ENCODE measurements around the gene PRPF6.
"Not testable (repeated sequence)": the region's sequence is repeated elsewhere in the genome, so short reads cannot be mapped to it uniquely, and the experiment has no call there.

The PRPF6 gene

DNA sequence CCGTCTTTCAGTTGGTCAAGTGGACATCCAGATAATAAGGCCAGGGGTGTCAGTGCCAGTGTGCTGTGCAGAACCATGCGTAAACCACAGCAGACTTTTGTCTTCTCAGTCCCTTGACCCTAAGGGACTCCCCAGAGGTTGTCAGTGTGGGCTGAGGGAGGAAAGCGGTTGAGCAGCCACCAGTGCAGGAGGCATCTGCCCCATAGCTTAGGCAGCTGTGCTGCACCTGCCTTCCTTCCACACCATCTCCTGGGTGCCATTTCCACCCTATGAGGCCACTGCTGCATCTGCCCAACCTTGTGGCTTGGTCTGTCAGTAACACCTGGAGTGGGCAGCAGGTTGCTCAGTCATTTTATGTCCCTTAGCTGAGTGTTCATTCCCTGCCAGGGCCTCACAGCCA lies 26.0 kb downstream of the PRPF6 start:
- Histone ChIP-seq H3K27me3 (ENCODE audit: insufficient read depth, low read length) (no peaks in the 10 kb centered on the region), H3K4me1 (ENCODE audit: control insufficient read depth, insufficient read depth, low read length, unreplicated experiment) (no peaks in the 10 kb centered on the region), H3K79me2 (ENCODE audit: control insufficient read depth, insufficient read depth, low read length, unreplicated experiment) (peaks cover 3% of the 10 kb centered on the region), H3K4me3 (ENCODE audit: low read depth, low read length) (no peak overlapping the region), H3K36me3 (ENCODE audit: insufficient read depth, low read length) (peaks cover 45% of the 10 kb centered on the region), H3K27ac (ENCODE audit: low read depth, low read length) (no peak overlapping the region), H2AFZ (ENCODE audit: low read length, unreplicated experiment) (no peak overlapping the region)

DNA sequence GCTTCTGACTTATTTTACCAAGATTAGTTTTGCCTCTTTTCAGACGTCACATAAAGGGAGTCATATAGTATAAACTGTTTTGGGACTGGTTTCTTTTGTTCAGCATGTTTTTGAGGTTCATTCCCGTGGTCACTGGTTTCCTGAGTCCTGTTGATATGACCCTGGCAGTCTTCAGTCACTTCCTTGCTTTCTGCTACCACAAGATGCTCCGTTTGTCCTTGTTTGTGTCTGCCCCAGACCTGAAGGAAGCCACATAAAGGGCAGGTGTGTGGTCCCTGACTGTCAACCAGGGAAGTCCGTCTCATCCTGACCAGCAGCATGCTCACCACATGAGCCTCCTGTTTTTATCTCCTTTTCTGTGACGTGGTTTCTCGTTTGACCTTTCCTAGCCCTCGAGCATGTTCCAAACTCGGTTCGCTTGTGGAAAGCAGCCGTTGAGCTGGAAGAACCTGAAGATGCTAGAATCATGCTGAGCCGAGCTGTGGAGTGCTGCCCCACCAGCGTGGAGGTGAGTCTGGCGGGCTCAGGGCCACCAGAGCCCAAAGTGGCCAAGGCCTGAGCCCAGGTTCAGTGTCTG lies 29.0 kb downstream of the PRPF6 start:
- peaks cover 3% of the 10 kb centered on the region for H3K79me2 ChIP-seq (ENCODE audit: control insufficient read depth, insufficient read depth, low read length, unreplicated experiment)
- no peaks in the 10 kb centered on the region for H3K4me1 ChIP-seq (ENCODE audit: control insufficient read depth, insufficient read depth, low read length, unreplicated experiment)
- peaks cover 45% of the 10 kb centered on the region for H3K36me3 ChIP-seq (ENCODE audit: insufficient read depth, low read length)

DNA sequence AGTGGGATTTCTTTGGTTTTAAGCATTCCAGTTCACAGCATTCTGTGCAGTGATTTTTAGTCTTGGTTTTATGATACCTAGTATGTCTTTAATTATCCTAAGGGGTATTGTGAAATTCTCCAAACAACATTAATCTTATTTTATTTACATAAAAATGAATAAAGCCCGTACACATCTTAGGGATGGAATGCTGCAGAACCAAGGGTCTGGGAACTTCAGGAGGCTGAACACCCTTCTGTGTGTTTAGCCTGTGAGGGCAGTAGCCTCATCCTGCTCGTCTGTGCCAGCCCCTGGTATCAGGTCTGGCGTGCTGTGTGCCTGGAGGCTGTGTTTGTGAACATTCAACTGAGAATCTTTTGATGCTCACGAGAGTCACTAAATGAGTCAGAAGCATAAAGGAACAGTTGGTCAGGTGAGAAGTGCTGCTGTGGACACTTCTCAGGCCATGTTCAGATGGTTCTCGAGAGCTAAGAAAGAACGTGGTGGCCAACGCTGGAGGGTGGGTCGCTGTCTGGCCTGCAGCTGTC lies 29.8 kb downstream of the PRPF6 start:
- Histone ChIP-seq H3K79me2 (ENCODE audit: control insufficient read depth, insufficient read depth, low read length, unreplicated experiment) (peaks cover 3% of the 10 kb centered on the region), H3K4me1 (ENCODE audit: control insufficient read depth, insufficient read depth, low read length, unreplicated experiment) (no peaks in the 10 kb centered on the region), H3K4me3 (ENCODE audit: low read depth, low read length) (no peak overlapping the region), H3K36me3 (ENCODE audit: insufficient read depth, low read length) (peaks cover 45% of the 10 kb centered on the region), H3K27me3 (ENCODE audit: insufficient read depth, low read length) (no peaks in the 10 kb centered on the region), H2AFZ (ENCODE audit: low read length, unreplicated experiment) (no peak overlapping the region), H3K27ac (ENCODE audit: low read depth, low read length) (no peak overlapping the region)

More for the DNA sequence above, 29.0 kb downstream of the PRPF6 start:
- no peak overlapping the region for H3K27ac ChIP-seq (ENCODE audit: low read depth, low read length)
- H2AFZ ChIP-seq (ENCODE audit: low read length, unreplicated experiment): no peak overlapping the region
- H3K27me3 ChIP-seq (ENCODE audit: insufficient read depth, low read length): no peaks in the 10 kb centered on the region
- H3K4me3 ChIP-seq (ENCODE audit: low read depth, low read length): no peak overlapping the region

DNA sequence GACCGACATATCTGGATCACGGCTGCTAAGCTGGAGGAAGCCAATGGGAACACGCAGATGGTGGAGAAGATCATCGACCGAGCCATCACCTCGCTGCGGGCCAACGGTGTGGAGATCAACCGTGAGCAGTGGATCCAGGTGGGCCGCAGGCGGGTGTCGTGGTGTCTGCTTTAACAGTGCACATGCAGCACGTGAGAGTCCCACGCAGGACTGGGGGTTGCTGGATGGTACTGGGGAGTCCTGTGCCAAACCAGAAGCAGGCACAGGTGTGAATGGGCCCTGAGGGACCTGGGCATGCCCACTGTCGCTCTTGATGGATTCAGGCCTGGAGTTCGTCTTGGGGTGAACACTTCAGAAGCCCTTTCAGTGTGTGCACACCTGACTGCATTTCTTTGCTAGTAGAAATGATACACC lies 30.4 kb downstream of the PRPF6 start:
- Histone ChIP-seq H3K36me3 (ENCODE audit: insufficient read depth, low read length) (peaks cover 45% of the 10 kb centered on the region), H3K27me3 (ENCODE audit: insufficient read depth, low read length) (no peaks in the 10 kb centered on the region), H3K27ac (ENCODE audit: low read depth, low read length) (no peak overlapping the region), H3K4me3 (ENCODE audit: low read depth, low read length) (no peak overlapping the region), H2AFZ (ENCODE audit: low read length, unreplicated experiment) (no peak overlapping the region), H3K4me1 (ENCODE audit: control insufficient read depth, insufficient read depth, low read length, unreplicated experiment) (no peaks in the 10 kb centered on the region), H3K79me2 (ENCODE audit: control insufficient read depth, insufficient read depth, low read length, unreplicated experiment) (peaks cover 3% of the 10 kb centered on the region)

DNA sequence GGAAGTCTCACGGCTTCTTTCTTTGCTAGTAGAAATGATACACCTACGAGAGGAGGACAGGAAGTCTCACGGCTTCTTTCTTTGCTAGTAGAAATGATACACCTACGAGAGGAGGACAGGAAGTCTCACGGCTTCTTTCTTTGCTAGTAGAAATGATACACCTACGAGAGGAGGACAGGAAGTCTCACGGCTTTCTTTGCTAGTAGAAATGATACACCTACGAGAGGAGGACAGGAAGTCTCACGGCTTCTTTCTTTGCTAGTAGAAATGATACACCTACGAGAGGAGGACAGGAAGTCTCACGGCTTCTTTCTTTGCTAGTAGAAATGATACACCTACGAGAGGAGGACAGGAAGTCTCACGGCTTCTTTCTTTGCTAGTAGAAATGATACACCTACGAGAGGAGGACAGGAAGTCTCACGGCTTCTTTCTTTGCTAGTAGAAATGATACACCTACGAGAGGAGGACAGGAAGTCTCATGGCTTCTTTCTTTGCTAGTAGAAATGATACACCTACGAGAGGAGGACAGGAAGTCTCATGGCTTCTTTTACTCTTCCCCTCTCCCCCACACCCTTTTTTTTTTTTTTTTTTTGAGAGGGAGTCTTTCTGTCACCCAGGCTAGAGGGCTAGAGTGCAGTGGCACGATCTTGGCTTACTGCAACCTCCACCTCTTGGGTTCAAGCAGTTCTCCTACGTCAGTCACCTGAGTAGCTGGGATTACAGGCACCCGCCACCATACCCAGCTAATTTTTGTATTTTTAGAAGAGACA lies 31.6 kb downstream of the PRPF6 start:
- H3K4me3 ChIP-seq (ENCODE audit: low read depth, low read length): not testable (repeated sequence)
- peaks cover 41% of the 10 kb centered on the region for H3K36me3 ChIP-seq (ENCODE audit: insufficient read depth, low read length)

DNA sequence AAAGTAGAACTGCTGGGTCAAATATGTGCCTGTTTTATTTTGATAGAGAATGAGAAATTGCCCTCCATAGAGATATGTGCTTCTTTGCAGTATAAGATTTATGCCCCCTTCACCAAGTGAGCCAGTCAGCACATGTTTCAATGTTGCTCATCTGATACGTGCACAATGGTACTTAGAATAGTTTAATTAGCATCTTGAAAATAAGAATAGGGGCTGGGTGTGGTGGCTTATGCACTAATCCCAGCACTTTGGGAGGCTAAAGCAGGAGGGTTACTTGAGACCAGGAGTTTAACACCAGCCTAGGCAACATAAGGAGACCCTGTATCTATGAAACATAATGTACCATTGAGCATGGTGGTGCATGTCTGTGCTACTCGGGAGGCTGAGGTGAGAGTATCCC lies 34.7 kb downstream of the PRPF6 start:
- Histone ChIP-seq H3K4me1 (ENCODE audit: control insufficient read depth, insufficient read depth, low read length, unreplicated experiment) (no peaks in the 10 kb centered on the region), H3K79me2 (ENCODE audit: control insufficient read depth, insufficient read depth, low read length, unreplicated experiment) (no peaks in the 10 kb centered on the region), H3K4me3 (ENCODE audit: low read depth, low read length) (no peak overlapping the region), H3K27me3 (ENCODE audit: insufficient read depth, low read length) (no peaks in the 10 kb centered on the region), H3K36me3 (ENCODE audit: insufficient read depth, low read length) (peaks cover 14% of the 10 kb centered on the region), H3K27ac (ENCODE audit: low read depth, low read length) (no peak overlapping the region), H2AFZ (ENCODE audit: low read length, unreplicated experiment) (no peak overlapping the region)

More for the DNA sequence above, 31.6 kb downstream of the PRPF6 start:
- H3K79me2 ChIP-seq (ENCODE audit: control insufficient read depth, insufficient read depth, low read length, unreplicated experiment); H3K4me1 ChIP-seq (ENCODE audit: control insufficient read depth, insufficient read depth, low read length, unreplicated experiment); H2AFZ ChIP-seq (ENCODE audit: low read length, unreplicated experiment); H3K27me3 ChIP-seq (ENCODE audit: insufficient read depth, low read length); H3K27ac ChIP-seq (ENCODE audit: low read depth, low read length): not testable (repeated sequence)

DNA sequence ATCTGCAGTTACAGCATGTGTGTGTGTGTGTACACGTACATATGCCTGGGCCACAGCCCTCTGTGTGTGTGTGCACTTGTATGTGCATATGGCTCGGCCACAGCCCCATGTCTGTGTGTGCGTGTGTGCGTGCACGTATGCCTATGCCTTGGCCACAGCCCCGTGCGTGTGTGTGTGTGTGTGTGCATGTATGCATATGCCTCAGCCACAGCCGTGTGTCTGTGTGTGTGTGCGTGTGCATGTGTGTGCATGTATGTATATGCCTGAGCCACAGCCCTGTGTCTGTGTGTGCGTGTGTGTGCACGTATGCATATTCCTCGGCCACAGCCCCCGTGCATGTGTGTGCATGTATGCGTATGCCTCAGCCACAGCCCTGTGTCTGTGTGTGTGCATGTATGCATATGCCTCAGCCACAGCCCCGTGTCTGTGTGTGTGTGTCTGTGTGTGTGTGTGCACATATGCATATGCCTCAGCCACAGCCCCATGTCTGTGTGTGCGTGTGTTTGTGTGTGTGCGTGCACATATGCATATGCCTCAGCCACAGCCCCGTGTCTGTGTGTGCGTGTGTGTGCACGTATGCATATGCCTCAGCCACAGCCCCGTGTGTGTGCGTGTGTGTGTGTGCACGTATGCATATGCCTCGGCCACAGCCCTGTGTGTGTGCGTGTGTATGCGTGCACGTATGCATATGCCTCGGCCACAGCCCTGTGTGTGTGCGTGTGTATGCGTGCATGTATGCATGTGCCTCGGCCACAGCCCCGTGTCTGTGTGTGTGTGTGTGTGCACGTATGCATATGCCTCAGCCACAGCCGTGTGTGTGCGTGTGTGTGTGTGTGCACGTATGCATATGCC lies 40.4 kb downstream of the PRPF6 start:
- Histone ChIP-seq H3K27ac (ENCODE audit: low read depth, low read length) (no peak overlapping the region), H3K27me3 (ENCODE audit: insufficient read depth, low read length) (no peaks in the 10 kb centered on the region), H3K4me3 (ENCODE audit: low read depth, low read length) (no peak overlapping the region), H3K4me1 (ENCODE audit: control insufficient read depth, insufficient read depth, low read length, unreplicated experiment) (no peaks in the 10 kb centered on the region), H2AFZ (ENCODE audit: low read length, unreplicated experiment) (no peak overlapping the region), H3K36me3 (ENCODE audit: insufficient read depth, low read length) (peaks cover 14% of the 10 kb centered on the region; the same call in 1 of the 2 replicates), H3K79me2 (ENCODE audit: control insufficient read depth, insufficient read depth, low read length, unreplicated experiment) (no peaks in the 10 kb centered on the region)

DNA sequence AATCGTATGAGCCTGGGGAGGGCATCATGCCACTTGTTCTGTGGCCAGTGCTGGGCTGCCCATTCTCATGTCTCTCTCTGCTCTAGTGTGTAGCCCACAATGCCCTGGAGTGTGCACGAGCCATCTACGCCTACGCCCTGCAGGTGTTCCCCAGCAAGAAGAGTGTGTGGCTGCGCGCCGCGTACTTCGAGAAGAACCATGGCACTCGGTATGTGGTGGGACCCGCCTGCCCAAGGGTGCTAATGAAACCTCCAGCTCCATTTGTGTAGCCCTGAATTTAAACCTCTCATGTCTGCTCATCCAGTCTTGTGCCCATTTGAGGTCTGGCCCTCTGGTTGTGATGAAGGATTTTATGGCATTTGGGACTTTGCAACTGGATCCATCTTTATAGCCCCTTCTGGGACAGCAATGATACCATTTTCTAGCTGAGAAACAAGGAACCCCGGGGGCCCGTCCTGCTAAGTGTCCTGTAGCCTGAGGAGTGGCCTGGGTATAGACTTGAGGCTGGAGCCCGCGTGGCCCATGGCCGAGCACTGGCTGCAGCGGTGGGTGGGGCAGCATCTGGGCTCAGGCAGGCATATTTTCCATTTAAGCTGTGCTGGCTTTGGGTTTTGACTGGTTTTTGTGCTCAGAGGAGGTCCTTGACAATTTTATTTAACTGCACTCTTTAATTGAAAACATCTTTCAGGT lies 41.9 kb downstream of the PRPF6 start:
- Histone ChIP-seq H3K36me3 (ENCODE audit: insufficient read depth, low read length) (peaks cover 18% of the 10 kb centered on the region; the same call in 1 of the 2 replicates), H3K27ac (ENCODE audit: low read depth, low read length) (no peak overlapping the region)

DNA sequence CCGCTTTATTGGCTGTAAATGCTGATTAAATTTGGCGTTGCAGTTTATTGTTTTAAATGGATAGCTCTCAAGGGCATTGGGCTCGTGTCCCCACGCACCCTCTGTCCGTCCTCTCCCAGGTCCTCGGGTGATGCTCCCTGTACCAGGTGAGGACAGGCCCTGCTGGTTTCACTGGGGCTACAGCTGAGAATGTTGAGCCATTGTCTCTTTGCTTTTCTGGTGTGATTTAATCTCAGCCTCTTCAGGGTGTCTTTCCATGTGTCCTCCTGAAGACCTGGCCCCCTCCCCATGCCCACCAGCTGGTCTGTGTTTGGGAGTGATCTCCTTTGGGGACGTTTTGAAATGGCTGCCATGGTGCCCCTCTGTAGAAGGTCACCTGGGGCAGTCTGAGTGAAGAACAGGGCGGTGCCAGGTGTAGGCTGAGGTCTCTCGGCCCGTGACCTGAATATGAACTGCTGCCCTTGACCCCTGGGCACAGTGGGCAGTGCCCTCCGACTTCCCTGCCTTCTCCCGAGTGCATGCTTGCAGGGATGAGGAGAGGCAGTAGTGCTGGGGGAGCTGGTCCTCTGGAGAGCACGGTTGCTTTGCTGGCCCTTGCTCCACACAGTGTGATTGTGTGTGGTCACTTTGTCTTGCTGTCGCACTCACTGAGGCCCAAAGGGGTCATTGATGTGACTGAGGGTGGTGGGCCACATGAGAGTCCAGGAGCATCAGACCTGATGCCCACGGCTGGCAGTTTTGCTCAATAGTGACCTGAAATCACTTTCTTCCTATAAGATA lies 42.6 kb downstream of the PRPF6 start:
- peaks cover 23% of the 10 kb centered on the region; the same call in 1 of the 2 replicates for H3K36me3 ChIP-seq (ENCODE audit: insufficient read depth, low read length)

More for the DNA sequence above, 41.9 kb downstream of the PRPF6 start:
- no peaks in the 10 kb centered on the region for H3K27me3 ChIP-seq (ENCODE audit: insufficient read depth, low read length)
- H3K79me2 ChIP-seq (ENCODE audit: control insufficient read depth, insufficient read depth, low read length, unreplicated experiment): no peaks in the 10 kb centered on the region
- H3K4me1 ChIP-seq (ENCODE audit: control insufficient read depth, insufficient read depth, low read length, unreplicated experiment): no peaks in the 10 kb centered on the region
- no peak overlapping the region for H3K4me3 ChIP-seq (ENCODE audit: low read depth, low read length)
- no peak overlapping the region for H2AFZ ChIP-seq (ENCODE audit: low read length, unreplicated experiment)

More for the DNA sequence above, 42.6 kb downstream of the PRPF6 start:
- no peak overlapping the region for H2AFZ ChIP-seq (ENCODE audit: low read length, unreplicated experiment)
- no peaks in the 10 kb centered on the region for H3K27me3 ChIP-seq (ENCODE audit: insufficient read depth, low read length)
- H3K4me3 ChIP-seq (ENCODE audit: low read depth, low read length): no peak overlapping the region
- H3K27ac ChIP-seq (ENCODE audit: low read depth, low read length): no peak overlapping the region
- H3K79me2 ChIP-seq (ENCODE audit: control insufficient read depth, insufficient read depth, low read length, unreplicated experiment): no peaks in the 10 kb centered on the region
- H3K4me1 ChIP-seq (ENCODE audit: control insufficient read depth, insufficient read depth, low read length, unreplicated experiment): no peaks in the 10 kb centered on the region
